Activated CD4-positive, CD25-positive, alpha-beta regulatory T cell treated with anti-CD3 and anti-CD28 coated beads, Interleukin-2, amount 50 U/mL, for 72 hours (primary cell): Measurements from ENCODE around the gene PCDH9.

Experiments used
- DNase-seq: peaks from one replicate; pipeline ENCODE4 v3.0.0; 2021

PCDH9 gene

GRCh38 chr13:66503890-66504289 lies 726.2 kb downstream of the PCDH9 start:
- no peak for DNase-seq

- DNase-seq = no peak
Measured at GRCh38 chr13:66501181-66501580, 729.0 kb downstream of the PCDH9 start.

- DNase-seq = no peak
Measured at GRCh38 chr13:66492479-66492878, 737.7 kb downstream of the PCDH9 start.

- no peak for DNase-seq
Measured at GRCh38 chr13:66491251-66491650, 738.9 kb downstream of the PCDH9 start.

- DNase-seq = no peak
Measured at GRCh38 chr13:66489586-66489985, 740.5 kb downstream of the PCDH9 start.

GRCh38 chr13:66489172-66489571 lies 741.0 kb downstream of the PCDH9 start:
- no peak for DNase-seq

GRCh38 chr13:66483712-66484111 lies 746.4 kb downstream of the PCDH9 start:
- DNase-seq = no peak

- DNase-seq = no peak
Measured at GRCh38 chr13:66482836-66483235, 747.3 kb downstream of the PCDH9 start.

- no peak for DNase-seq
Measured at GRCh38 chr13:66477816-66478215, 752.3 kb downstream of the PCDH9 start.

GRCh38 chr13:66475061-66475460 lies 755.1 kb downstream of the PCDH9 start:
- no peak for DNase-seq

GRCh38 chr13:66469745-66470144 lies 760.4 kb downstream of the PCDH9 start:
- DNase-seq = no peak

GRCh38 chr13:66468656-66469055 lies 761.5 kb downstream of the PCDH9 start:
- no peak for DNase-seq

GRCh38 chr13:66462187-66462586 lies 767.9 kb downstream of the PCDH9 start:
- DNase-seq = no peak

- DNase-seq = no peak
Measured at GRCh38 chr13:66461021-66461420, 769.1 kb downstream of the PCDH9 start.

GRCh38 chr13:66459634-66460033 lies 770.5 kb downstream of the PCDH9 start:
- no peak for DNase-seq

- no peak for DNase-seq
Measured at GRCh38 chr13:66459143-66459542, 771.0 kb downstream of the PCDH9 start.

GRCh38 chr13:66446413-66446812 lies 783.7 kb downstream of the PCDH9 start:
- no peak for DNase-seq

GRCh38 chr13:66443926-66444325 lies 786.2 kb downstream of the PCDH9 start:
- no peak for DNase-seq

- DNase-seq = no peak
Measured at GRCh38 chr13:66440938-66441337, 789.2 kb downstream of the PCDH9 start.

GRCh38 chr13:66430728-66431127 lies 799.4 kb downstream of the PCDH9 start:
- no peak for DNase-seq

- DNase-seq = no peak
Measured at GRCh38 chr13:66430269-66430668, 799.9 kb downstream of the PCDH9 start.

- no peak for DNase-seq
Measured at GRCh38 chr13:66429156-66429555, 801.0 kb downstream of the PCDH9 start.

GRCh38 chr13:66427458-66427861 lies 802.7 kb downstream of the PCDH9 start:
- no peak for DNase-seq

- DNase-seq = no peak
Measured at GRCh38 chr13:66425741-66426140, 804.4 kb downstream of the PCDH9 start.

GRCh38 chr13:66424422-66424821 lies 805.7 kb downstream of the PCDH9 start:
- DNase-seq = no peak

- DNase-seq = no peak
Measured at GRCh38 chr13:66415444-66415843, 814.7 kb downstream of the PCDH9 start.
